ENCODE data around the gene PHTF1. TPM values are rescaled to one million over a fixed set of nuclear protein-coding genes. Genes with fewer than 3 reads are reported as not detected.

Gene PHTF1
- total and polyA plus RNA-seq, 4 donors, result 9.5 to 29.7 (median 19.5) TPM

GRCh38 chr1:113765306-113766230, 6.3 kb upstream of the PHTF1 start:
- Histone ChIP-seq H3K4me3 (no peak overlapping the region), H3K9me3 (ENCODE audit: control insufficient read depth in 4 of 4, insufficient read depth in 3 of 4, low read length in 3 of 4) (no peaks in the 10 kb centered on the region), H3K9ac (ENCODE audit: insufficient read depth in 1 of 2, low read length in 2 of 2) (no peak overlapping the region), H3K27me3 (ENCODE audit: control insufficient read depth in 3 of 3, insufficient read depth in 3 of 3, low read length in 2 of 3) (no peaks in the 10 kb centered on the region), H3K36me3 (ENCODE audit: control insufficient read depth in 4 of 4, insufficient read depth in 4 of 4, low read length in 4 of 4) (peaks cover 7 to 17% (median 10%) of the 10 kb centered on the region in 4 donors), H3K4me1 (ENCODE audit: control insufficient read depth in 5 of 5, insufficient read depth in 5 of 5, low read length in 5 of 5) (peaks cover 0 to 4% (median 0%) of the 10 kb centered on the region in 5 donors), H3K27ac (ENCODE audit: low read depth in 1 of 2, low read length in 1 of 2) (no peak overlapping the region)
- DNase-seq, result no peak
- no peak for TF ChIP-seq CTCF (IDR thresholded peaks at IDR 0.05; ENCODE audit: control extremely low read depth, extremely low read depth)
- no peak for ATAC-seq (ENCODE audit: insufficient read depth, low FRiP score)
- 90 to 95% methylated on average over 2 of the region's 2 CpGs for WGBS, 2 donors

DNA sequence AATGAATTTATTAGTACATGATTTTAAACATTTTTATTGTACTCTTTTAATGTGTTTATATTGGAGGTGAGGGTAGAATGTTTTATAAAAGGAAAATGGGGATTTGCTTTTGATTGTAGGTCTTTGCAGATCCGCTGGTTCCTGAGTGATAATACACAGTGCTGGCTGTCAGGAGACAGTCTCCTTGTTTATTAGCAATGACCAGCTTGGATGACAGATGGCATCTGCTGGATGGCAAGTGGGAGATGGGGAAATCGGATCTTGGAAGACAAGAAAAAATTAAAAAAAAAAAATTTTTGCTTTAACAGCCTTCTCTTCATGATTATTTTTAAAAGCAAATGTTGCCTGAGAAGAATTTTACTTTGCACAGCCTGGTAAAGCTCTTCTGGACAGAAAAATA, 4.4 kb upstream of the PHTF1 start:
- H3K9me3 ChIP-seq (ENCODE audit: control insufficient read depth in 4 of 4, insufficient read depth in 3 of 4, low read length in 3 of 4), result no peaks in the 10 kb centered on the region
- H3K27me3 ChIP-seq (ENCODE audit: control insufficient read depth in 3 of 3, insufficient read depth in 3 of 3, low read length in 2 of 3), result no peaks in the 10 kb centered on the region
- H3K9ac ChIP-seq (ENCODE audit: insufficient read depth in 1 of 2, low read length in 2 of 2), result no peak overlapping the region
- H3K36me3 ChIP-seq (ENCODE audit: control insufficient read depth in 4 of 4, insufficient read depth in 4 of 4, low read length in 4 of 4), result peaks cover 7 to 17% (median 10%) of the 10 kb centered on the region in 4 donors
- no peak for TF ChIP-seq CTCF (IDR thresholded peaks at IDR 0.05; ENCODE audit: control extremely low read depth, extremely low read depth)
- no peak overlapping the region for H3K4me3 ChIP-seq
- WGBS, 2 donors, result 87 to 94% methylated on average over 2 of the region's 2 CpGs
- DNase-seq (no peak), ATAC-seq (ENCODE audit: insufficient read depth, low FRiP score) (no peak)
- no peak overlapping the region for H3K27ac ChIP-seq (ENCODE audit: low read depth in 1 of 2, low read length in 1 of 2)
- H3K4me1 ChIP-seq (ENCODE audit: control insufficient read depth in 5 of 5, insufficient read depth in 5 of 5, low read length in 5 of 5), result peaks cover 0 to 5% (median 0%) of the 10 kb centered on the region in 5 donors

- Histone ChIP-seq H3K4me1 (ENCODE audit: control insufficient read depth in 5 of 5, insufficient read depth in 5 of 5, low read length in 5 of 5) (peaks cover 0 to 9% (median 0%) of the 10 kb centered on the region in 5 donors), H3K9me3 (ENCODE audit: control insufficient read depth in 4 of 4, insufficient read depth in 3 of 4, low read length in 3 of 4) (no peaks in the 10 kb centered on the region), H3K36me3 (ENCODE audit: control insufficient read depth in 4 of 4, insufficient read depth in 4 of 4, low read length in 4 of 4) (peaks cover 3 to 9% (median 6%) of the 10 kb centered on the region in 4 donors), H3K4me3 (no peak overlapping the region), H3K27me3 (ENCODE audit: control insufficient read depth in 3 of 3, insufficient read depth in 3 of 3, low read length in 2 of 3) (no peaks in the 10 kb centered on the region), H3K27ac (ENCODE audit: low read depth in 1 of 2, low read length in 1 of 2) (no peak overlapping the region), H3K9ac (ENCODE audit: insufficient read depth in 1 of 2, low read length in 2 of 2) (no peak overlapping the region)
- ATAC-seq (ENCODE audit: insufficient read depth, low FRiP score) (no peak), DNase-seq (no peak)
- no peak for TF ChIP-seq CTCF (IDR thresholded peaks at IDR 0.05; ENCODE audit: control extremely low read depth, extremely low read depth)
- WGBS, 2 donors, result 89 to 93% methylated on average over 3 of the region's 3 CpGs
Measured at GRCh38 chr1:113761937-113762336, 2.7 kb upstream of the PHTF1 start.

Data from lung (tissue), 12 donors.